GM12878 (cell line): ENCODE measurements around the gene STEAP2. TPM values are rescaled to one million over a fixed set of nuclear protein-coding genes. Genes with fewer than 3 reads are reported as not detected.

Experiments used
- CHD1 ChIP-seq: IDR thresholded peaks from 2 replicates; pipeline ENCODE4 v1.6.1; 2012; ENCODE audit warnings: low read depth, low read length, improper control_type of control experiment
- CREM ChIP-seq: IDR thresholded peaks from 2 replicates; pipeline ENCODE4 v1.6.1; 2014; ENCODE audit warnings: antibody characterized with exemption, low read depth
- FOS ChIP-seq: IDR thresholded peaks from 3 replicates; pipeline ENCODE4 v1.6.1; 2011; ENCODE audit warnings: borderline replicate concordance; ENCODE audit not compliant: insufficient read length; ENCODE audit errors: extremely low read depth
- HCFC1 ChIP-seq: fragments of 150-350 bp; IDR thresholded peaks from 2 replicates; pipeline ENCODE4 v1.6.1; 2014; ENCODE audit warnings: low read length
- IKZF1 ChIP-seq: fragments of 450-650 bp; conservative IDR thresholded peaks from 2 replicates; pipeline ENCODE4 v1.6.1; 2017; ENCODE audit warnings: antibody characterized with exemption, mild to moderate bottlenecking
- JUNB ChIP-seq: IDR thresholded peaks from 2 replicates; pipeline ENCODE4 v1.6.1; 2016; ENCODE audit warnings: antibody characterized with exemption, mild to moderate bottlenecking
- RAD21 ChIP-seq: IDR thresholded peaks from 2 replicates; pipeline ENCODE4 v1.6.1; 2011; ENCODE audit warnings: mild to moderate bottlenecking, low read depth, low read length, moderate library complexity; ENCODE audit not compliant: insufficient read depth
- SIX5 ChIP-seq: IDR thresholded peaks from 2 replicates; pipeline ENCODE4 v1.6.1; 2011; ENCODE audit warnings: mild to moderate bottlenecking, low read depth, low read length, moderate library complexity; ENCODE audit not compliant: severe bottlenecking
- SMC3 ChIP-seq: IDR thresholded peaks from 2 replicates; pipeline ENCODE4 v1.6.1; 2011; ENCODE audit warnings: low read length, improper control_type of control experiment, borderline replicate concordance
- SP1 ChIP-seq: IDR thresholded peaks from one replicate; pipeline ENCODE4 v1.6.1; 2011; ENCODE audit warnings: low read depth, low read length
- SPI1 ChIP-seq: IDR thresholded peaks from 2 replicates; pipeline ENCODE4 v1.6.1; 2011; ENCODE audit warnings: low read depth, mild to moderate bottlenecking, low read length, moderate library complexity, borderline replicate concordance; ENCODE audit not compliant: insufficient read depth
- SREBF2 ChIP-seq: IDR thresholded peaks from 2 replicates; pipeline ENCODE4 v1.6.1; 2012; ENCODE audit warnings: mild to moderate bottlenecking, low read length
- TBL1XR1 ChIP-seq: IDR thresholded peaks from 2 replicates; pipeline ENCODE4 v1.6.1; 2012; ENCODE audit warnings: low read depth, low read length, improper control_type of control experiment
- TCF3 ChIP-seq: IDR thresholded peaks from 2 replicates; pipeline ENCODE4 v1.6.1; 2012; ENCODE audit warnings: low read depth, mild to moderate bottlenecking, low read length, borderline replicate concordance; ENCODE audit not compliant: insufficient read depth
- ZNF274 ChIP-seq: IDR thresholded peaks from one replicate; pipeline ENCODE4 v1.8.0; 2011; ENCODE audit not compliant: insufficient read length, insufficient read depth
- polyA plus RNA-seq, 11 experiments: library from polyadenylated mRNA; depleted of rRNA in 4 of 11; unstranded in 6 of 11; stranded (reverse) in 5 of 11; fragments of >200 nt; fragmentation: Nextera tagmentation in 4 of 11; fragmentation: Illumina TruSeq in 1 of 11; extraction: Ambion mirVana in 4 of 11; extraction: Trizol in 1 of 11; gene quantifications; 1 replicate in 1 of 11; 2 replicates in 10 of 11; pipeline versions ENCODE4 v1.2.1 to v1.2.3, GENCODE V29; 2011 to 2016; ENCODE audit warnings: inconsistent platforms in 2 of 11, missing spikeins in 2 of 11, low read depth in 1 of 11
- total RNA-seq, 4 experiments: library from RNA; depleted of rRNA in 3 of 4; stranded (reverse); fragments of >200 nt in 3 of 4; fragmentation: Illumina TruSeq in 1 of 4; extraction: Trizol in 1 of 4; gene quantifications; 2 replicates each; pipeline versions ENCODE4 v1.2.1 to v1.2.3, GENCODE V29; 2013 to 2021
- TF ChIP-seq, protein P1 (sequence below): fragments of 450-650 bp; IDR thresholded peaks from 2 replicates; pipeline ENCODE4 v1.6.1; 2016; ENCODE audit warnings: mild to moderate bottlenecking
- TF ChIP-seq, protein P2 (sequence below): fragments of 450-650 bp; IDR thresholded peaks from 2 replicates; pipeline ENCODE4 v1.6.1; 2017; ENCODE audit warnings: mild to moderate bottlenecking, moderate library complexity
- TF ChIP-seq, protein P3 (sequence below): IDR thresholded peaks from 2 replicates; pipeline ENCODE4 v1.6.1; 2011; ENCODE audit warnings: mild to moderate bottlenecking, low read depth, low read length, moderate library complexity; ENCODE audit not compliant: insufficient replicate concordance
- TF ChIP-seq, protein P4 (sequence below): fragments of 450-650 bp; IDR thresholded peaks from 2 replicates; pipeline ENCODE4 v1.6.1; 2018; ENCODE audit warnings: mild to moderate bottlenecking, low read depth, moderate library complexity; ENCODE audit not compliant: partially characterized antibody
- TF ChIP-seq, protein P5 (sequence below): IDR thresholded peaks from 2 replicates; pipeline ENCODE4 v1.6.1; 2011; ENCODE audit warnings: low read depth, low read length, improper control_type of control experiment, borderline replicate concordance

Gene STEAP2
- total and polyA plus RNA-seq, 10 of the 15 experiments (the other 5 are each of a cell fraction or from before 2014, with no cell fraction given) = 0.64 to 17.6 (median 1.8) TPM

DNA sequence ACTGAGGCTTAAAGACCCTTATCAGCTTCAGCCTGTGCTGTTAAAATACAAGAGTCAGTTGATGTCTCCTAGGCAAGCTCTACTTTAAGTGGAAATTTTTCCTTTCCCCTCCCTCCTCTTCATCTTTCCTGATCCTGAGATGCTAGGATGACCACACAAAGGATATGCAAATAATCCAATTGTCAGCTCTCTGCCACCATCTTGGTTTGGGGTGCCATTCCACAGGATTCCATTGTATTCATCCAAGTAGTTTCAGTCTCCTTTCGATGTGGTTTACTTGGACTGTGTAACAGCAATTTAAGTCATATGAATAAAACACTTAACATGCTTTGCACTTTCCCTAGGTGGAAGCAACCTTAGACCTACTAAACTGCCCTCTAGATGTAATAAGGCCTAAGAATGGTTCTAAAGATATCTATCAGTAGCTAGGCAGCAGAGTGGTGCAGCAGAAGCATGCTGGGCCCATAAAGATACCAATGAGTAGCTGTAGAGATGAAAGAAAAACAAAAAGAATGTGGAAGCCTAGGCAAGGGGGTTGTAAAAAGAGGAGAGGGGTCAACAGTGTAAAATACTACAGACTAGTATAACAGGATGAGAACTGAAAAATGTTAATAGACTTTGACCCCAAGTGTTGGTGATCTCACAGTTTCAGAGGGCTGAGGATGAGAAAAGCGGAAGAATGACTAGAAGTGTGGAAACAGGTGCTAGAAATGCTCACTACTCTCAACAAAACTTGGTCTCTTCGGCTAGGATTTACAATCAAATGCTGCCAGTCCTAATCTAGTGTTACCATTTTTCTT lies 31.0 kb downstream of the STEAP2 start (continued):
- TF ChIP-seq ZNF274 = no peak
- TF ChIP-seq, protein P1, sequence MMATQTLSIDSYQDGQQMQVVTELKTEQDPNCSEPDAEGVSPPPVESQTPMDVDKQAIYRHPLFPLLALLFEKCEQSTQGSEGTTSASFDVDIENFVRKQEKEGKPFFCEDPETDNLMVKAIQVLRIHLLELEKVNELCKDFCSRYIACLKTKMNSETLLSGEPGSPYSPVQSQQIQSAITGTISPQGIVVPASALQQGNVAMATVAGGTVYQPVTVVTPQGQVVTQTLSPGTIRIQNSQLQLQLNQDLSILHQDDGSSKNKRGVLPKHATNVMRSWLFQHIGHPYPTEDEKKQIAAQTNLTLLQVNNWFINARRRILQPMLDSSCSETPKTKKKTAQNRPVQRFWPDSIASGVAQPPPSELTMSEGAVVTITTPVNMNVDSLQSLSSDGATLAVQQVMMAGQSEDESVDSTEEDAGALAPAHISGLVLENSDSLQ = no peak
- no peak for TF ChIP-seq TCF3
- peak; percentile 89 for TF ChIP-seq IKZF1
- no peak for TF ChIP-seq SP1
- no peak for TF ChIP-seq FOS
- TF ChIP-seq, protein P2, sequence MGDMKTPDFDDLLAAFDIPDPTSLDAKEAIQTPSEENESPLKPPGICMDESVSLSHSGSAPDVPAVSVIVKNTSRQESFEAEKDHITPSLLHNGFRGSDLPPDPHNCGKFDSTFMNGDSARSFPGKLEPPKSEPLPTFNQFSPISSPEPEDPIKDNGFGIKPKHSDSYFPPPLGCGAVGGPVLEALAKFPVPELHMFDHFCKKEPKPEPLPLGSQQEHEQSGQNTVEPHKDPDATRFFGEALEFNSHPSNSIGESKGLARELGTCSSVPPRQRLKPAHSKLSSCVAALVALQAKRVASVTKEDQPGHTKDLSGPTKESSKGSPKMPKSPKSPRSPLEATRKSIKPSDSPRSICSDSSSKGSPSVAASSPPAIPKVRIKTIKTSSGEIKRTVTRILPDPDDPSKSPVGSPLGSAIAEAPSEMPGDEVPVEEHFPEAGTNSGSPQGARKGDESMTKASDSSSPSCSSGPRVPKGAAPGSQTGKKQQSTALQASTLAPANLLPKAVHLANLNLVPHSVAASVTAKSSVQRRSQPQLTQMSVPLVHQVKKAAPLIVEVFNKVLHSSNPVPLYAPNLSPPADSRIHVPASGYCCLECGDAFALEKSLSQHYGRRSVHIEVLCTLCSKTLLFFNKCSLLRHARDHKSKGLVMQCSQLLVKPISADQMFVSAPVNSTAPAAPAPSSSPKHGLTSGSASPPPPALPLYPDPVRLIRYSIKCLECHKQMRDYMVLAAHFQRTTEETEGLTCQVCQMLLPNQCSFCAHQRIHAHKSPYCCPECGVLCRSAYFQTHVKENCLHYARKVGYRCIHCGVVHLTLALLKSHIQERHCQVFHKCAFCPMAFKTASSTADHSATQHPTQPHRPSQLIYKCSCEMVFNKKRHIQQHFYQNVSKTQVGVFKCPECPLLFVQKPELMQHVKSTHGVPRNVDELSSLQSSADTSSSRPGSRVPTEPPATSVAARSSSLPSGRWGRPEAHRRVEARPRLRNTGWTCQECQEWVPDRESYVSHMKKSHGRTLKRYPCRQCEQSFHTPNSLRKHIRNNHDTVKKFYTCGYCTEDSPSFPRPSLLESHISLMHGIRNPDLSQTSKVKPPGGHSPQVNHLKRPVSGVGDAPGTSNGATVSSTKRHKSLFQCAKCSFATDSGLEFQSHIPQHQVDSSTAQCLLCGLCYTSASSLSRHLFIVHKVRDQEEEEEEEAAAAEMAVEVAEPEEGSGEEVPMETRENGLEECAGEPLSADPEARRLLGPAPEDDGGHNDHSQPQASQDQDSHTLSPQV = no peak
- no peak for TF ChIP-seq SREBF2
- peak; percentile 42; the same call in 1 of the 2 replicates for TF ChIP-seq JUNB
- TF ChIP-seq, protein P3, sequence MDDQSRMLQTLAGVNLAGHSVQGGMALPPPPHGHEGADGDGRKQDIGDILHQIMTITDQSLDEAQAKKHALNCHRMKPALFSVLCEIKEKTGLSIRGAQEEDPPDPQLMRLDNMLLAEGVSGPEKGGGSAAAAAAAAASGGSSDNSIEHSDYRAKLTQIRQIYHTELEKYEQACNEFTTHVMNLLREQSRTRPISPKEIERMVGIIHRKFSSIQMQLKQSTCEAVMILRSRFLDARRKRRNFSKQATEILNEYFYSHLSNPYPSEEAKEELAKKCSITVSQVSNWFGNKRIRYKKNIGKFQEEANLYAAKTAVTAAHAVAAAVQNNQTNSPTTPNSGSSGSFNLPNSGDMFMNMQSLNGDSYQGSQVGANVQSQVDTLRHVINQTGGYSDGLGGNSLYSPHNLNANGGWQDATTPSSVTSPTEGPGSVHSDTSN = no peak
- no peak for TF ChIP-seq SIX5
- TF ChIP-seq CHD1 = 0 out of 2 replicates have a peak, but pooled peaks have one; percentile 17
- TF ChIP-seq, protein P4, sequence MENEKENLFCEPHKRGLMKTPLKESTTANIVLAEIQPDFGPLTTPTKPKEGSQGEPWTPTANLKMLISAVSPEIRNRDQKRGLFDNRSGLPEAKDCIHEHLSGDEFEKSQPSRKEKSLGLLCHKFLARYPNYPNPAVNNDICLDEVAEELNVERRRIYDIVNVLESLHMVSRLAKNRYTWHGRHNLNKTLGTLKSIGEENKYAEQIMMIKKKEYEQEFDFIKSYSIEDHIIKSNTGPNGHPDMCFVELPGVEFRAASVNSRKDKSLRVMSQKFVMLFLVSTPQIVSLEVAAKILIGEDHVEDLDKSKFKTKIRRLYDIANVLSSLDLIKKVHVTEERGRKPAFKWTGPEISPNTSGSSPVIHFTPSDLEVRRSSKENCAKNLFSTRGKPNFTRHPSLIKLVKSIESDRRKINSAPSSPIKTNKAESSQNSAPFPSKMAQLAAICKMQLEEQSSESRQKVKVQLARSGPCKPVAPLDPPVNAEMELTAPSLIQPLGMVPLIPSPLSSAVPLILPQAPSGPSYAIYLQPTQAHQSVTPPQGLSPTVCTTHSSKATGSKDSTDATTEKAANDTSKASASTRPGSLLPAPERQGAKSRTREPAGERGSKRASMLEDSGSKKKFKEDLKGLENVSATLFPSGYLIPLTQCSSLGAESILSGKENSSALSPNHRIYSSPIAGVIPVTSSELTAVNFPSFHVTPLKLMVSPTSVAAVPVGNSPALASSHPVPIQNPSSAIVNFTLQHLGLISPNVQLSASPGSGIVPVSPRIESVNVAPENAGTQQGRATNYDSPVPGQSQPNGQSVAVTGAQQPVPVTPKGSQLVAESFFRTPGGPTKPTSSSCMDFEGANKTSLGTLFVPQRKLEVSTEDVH = no peak
- TF ChIP-seq, protein P5, sequence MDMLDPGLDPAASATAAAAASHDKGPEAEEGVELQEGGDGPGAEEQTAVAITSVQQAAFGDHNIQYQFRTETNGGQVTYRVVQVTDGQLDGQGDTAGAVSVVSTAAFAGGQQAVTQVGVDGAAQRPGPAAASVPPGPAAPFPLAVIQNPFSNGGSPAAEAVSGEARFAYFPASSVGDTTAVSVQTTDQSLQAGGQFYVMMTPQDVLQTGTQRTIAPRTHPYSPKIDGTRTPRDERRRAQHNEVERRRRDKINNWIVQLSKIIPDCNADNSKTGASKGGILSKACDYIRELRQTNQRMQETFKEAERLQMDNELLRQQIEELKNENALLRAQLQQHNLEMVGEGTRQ = no peak
- TF ChIP-seq RAD21 = no peak
- no peak; the same call in 1 of the 2 replicates for TF ChIP-seq HCFC1
- no peak for TF ChIP-seq TBL1XR1
- peak; percentile 70; the same call in 1 of the 2 replicates for TF ChIP-seq SPI1
- TF ChIP-seq SMC3 = no peak
- peak; percentile 39; the same call in 1 of the 2 replicates for TF ChIP-seq CREM
